DOHH2 (cell line): ENCODE results near the gene GAS6.

Experiments
- EZH2phosphoT487 ChIP-seq: fragments of 200-600 bp; sonication (generic); IDR thresholded peaks from 2 replicates; pipeline ENCODE4 v1.6.1; 2017; ENCODE audit warnings: borderline replicate concordance, mild to moderate bottlenecking, antibody characterized with exemption, low read length, moderate library complexity, mixed read lengths
- TF ChIP-seq, protein P1 (sequence below): fragments of 200-600 bp; sonication (generic); IDR thresholded peaks from one replicate; pipeline ENCODE4 v1.5.1; 2014; ENCODE audit warnings: antibody characterized with exemption, mild to moderate bottlenecking, low read depth, low read length; ENCODE audit not compliant: poor library complexity, severe bottlenecking

DNA sequence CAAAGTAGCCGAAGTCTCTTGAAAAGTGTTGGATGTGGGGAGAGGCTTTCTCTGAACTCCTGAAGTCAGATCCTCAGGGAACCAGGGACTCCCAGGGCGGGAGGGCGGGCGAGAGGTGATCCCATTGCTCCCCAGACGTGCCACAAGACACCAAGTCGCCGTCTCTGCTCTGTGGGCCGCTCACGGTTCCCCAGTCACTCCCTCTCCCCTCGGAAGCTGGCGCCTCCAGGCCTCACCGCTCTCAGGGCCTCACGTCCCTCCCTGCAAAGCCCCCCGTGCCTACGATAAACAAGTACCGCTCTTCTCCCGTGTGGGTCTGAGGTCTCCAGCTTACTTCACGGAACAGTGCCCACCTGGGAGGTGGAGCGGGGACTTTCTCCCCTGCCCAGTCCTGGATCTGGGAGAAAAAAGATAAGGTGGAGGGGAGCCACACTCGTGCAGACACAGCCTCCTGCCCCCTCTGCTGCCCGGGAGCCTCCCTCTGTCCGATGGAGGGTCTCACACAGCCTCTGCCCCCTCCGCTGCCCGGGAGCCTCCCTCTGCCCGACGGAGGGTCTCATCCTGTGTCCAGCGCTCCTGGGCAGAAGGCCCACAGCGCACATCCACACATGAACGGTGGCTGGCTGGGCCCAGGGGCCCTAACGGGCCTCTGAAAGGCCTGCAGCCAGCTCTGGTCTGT lies 50.7 kb downstream of the GAS6 start:
- TF ChIP-seq, protein P1, sequence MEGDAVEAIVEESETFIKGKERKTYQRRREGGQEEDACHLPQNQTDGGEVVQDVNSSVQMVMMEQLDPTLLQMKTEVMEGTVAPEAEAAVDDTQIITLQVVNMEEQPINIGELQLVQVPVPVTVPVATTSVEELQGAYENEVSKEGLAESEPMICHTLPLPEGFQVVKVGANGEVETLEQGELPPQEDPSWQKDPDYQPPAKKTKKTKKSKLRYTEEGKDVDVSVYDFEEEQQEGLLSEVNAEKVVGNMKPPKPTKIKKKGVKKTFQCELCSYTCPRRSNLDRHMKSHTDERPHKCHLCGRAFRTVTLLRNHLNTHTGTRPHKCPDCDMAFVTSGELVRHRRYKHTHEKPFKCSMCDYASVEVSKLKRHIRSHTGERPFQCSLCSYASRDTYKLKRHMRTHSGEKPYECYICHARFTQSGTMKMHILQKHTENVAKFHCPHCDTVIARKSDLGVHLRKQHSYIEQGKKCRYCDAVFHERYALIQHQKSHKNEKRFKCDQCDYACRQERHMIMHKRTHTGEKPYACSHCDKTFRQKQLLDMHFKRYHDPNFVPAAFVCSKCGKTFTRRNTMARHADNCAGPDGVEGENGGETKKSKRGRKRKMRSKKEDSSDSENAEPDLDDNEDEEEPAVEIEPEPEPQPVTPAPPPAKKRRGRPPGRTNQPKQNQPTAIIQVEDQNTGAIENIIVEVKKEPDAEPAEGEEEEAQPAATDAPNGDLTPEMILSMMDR = no peak
- TF ChIP-seq EZH2phosphoT487 = no peak
